GM12878 (cell line): ENCODE measurements around the gene KLRK1. TPM values are rescaled to one million over a fixed set of nuclear protein-coding genes. Genes with fewer than 3 reads are reported as not detected.

ENCODE experiments used
- ATAC-seq: fragments of 200-7000 bp; cut with Tn5 transposase; 3 replicates; pipeline ENCODE4 v1.9.1; 2020; ENCODE audit warnings: mild to moderate bottlenecking, moderate library complexity
- BruUV-seq: library from RNA; stranded (reverse); fragments of 400-500 nt; replicated peaks from 2 replicates; lab custom pipeline; 2021; lab: Mats Ljungman, UMichigan
- CTCF ChIA-PET: fragments of 300-600 bp; sonication (Branson Sonifier 250); formaldehyde crosslinking; extraction: SDS; loops from one replicate; lab custom pipeline; 2021; ENCODE audit warnings: inconsistent platforms; lab: Yijun Ruan, JAX
- POLR2A ChIA-PET: fragments of 350-600 bp; formaldehyde crosslinking; extraction: SDS; loops from one replicate; lab custom pipeline; 2021; ENCODE audit warnings: inconsistent platforms; lab: Charles Lee
- RAD21 ChIA-PET: fragments of 300-600 bp; sonication (Branson Sonifier 250); formaldehyde crosslinking; loops from one replicate; lab custom pipeline; 2023; ENCODE audit warnings: antibody characterized with exemption; ENCODE audit not compliant: unreplicated experiment; lab: Charles Lee
- SMC1A ChIA-PET: fragments of 300-600 bp; sonication (Branson Sonifier 250); formaldehyde crosslinking; loops from one replicate; lab custom pipeline; 2023; ENCODE audit not compliant: unreplicated experiment, uncharacterized antibody; lab: Charles Lee
- DNase-seq: peaks from one replicate; pipeline ENCODE4 v3.0.0-alpha.2; 2011; ENCODE audit warnings: low read depth, low spot score
- FAIRE-seq: peaks from 3 replicates; lab custom pipeline; 2011; peaks lifted over from hg19 to GRCh38; lab: Jason Lieb, UNC
- H2AFZ ChIP-seq: 2 replicates; pipeline ENCODE4 v1.6.0; 2011; ENCODE audit warnings: low read depth, low read length, control low read depth; ENCODE audit not compliant: control insufficient read depth
- H3K27ac ChIP-seq: 2 replicates; pipeline ENCODE4 v1.5.1; 2011; ENCODE audit warnings: control low read depth; ENCODE audit not compliant: control insufficient read depth, insufficient read depth
- H3K27me3 ChIP-seq, 2 experiments: replicated peaks in 1 of 2; 2 replicates each; pipeline versions ENCODE4 v1.6.0 to v1.6.1; 2011; ENCODE audit warnings: low read length in 1 of 2; ENCODE audit not compliant: control insufficient read depth in 2 of 2, insufficient read depth in 2 of 2
- H3K36me3 ChIP-seq, 2 experiments: 2 replicates each; pipeline ENCODE4 v1.5.1; 2011; ENCODE audit warnings: low read length in 1 of 2; ENCODE audit not compliant: control insufficient read depth in 2 of 2, insufficient read depth in 2 of 2
- H3K4me1 ChIP-seq: 2 replicates; pipeline ENCODE4 v1.6.1; 2011; ENCODE audit warnings: mild to moderate bottlenecking, low read length, moderate library complexity, mixed read lengths; ENCODE audit not compliant: control insufficient read depth, insufficient read depth
- H3K4me2 ChIP-seq: 2 replicates; pipeline ENCODE4 v1.6.0; 2011; ENCODE audit warnings: control low read depth; ENCODE audit not compliant: control insufficient read depth, insufficient read depth
- H3K4me3 ChIP-seq: fragments of 200-600 bp; sonication (generic); 2 replicates; pipeline ENCODE4 v1.5.1; 2016
- H3K79me2 ChIP-seq: 2 replicates; pipeline ENCODE4 v1.6.0; 2011; ENCODE audit warnings: low read length; ENCODE audit not compliant: control insufficient read depth, insufficient read depth
- H3K9ac ChIP-seq: 2 replicates; pipeline ENCODE4 v1.8.0; 2011; ENCODE audit warnings: low read length, control low read depth, mixed read lengths; ENCODE audit not compliant: control insufficient read depth, insufficient read depth
- H3K9me3 ChIP-seq: replicated peaks from 3 replicates; pipeline ENCODE4 v1.5.1; 2011; ENCODE audit warnings: mild to moderate bottlenecking, low read length; ENCODE audit not compliant: control insufficient read depth, insufficient read depth
- H4K20me1 ChIP-seq: 2 replicates; pipeline ENCODE4 v1.6.0; 2011; ENCODE audit not compliant: control insufficient read depth, insufficient read depth
- ATF7 ChIP-seq: fragments of 450-650 bp; IDR thresholded peaks from 2 replicates; pipeline ENCODE4 v1.6.1; 2016; ENCODE audit warnings: low read depth, mild to moderate bottlenecking
- BMI1 ChIP-seq: fragments of 450-650 bp; IDR thresholded peaks from 2 replicates; pipeline ENCODE4 v1.6.1; 2016; ENCODE audit warnings: mild to moderate bottlenecking, moderate library complexity, borderline replicate concordance
- CEBPB ChIP-seq, 2 experiments: fragments of 150-350 bp in 1 of 2; IDR thresholded peaks; 2 replicates each; pipeline ENCODE4 v1.6.1; 2012 to 2014; ENCODE audit warnings: low read depth in 2 of 2, low read length in 2 of 2, borderline replicate concordance in 1 of 2, inconsistent platforms in 1 of 2
- CREB1 ChIP-seq: IDR thresholded peaks from 2 replicates; pipeline ENCODE4 v1.6.1; 2012; ENCODE audit warnings: low read depth, mild to moderate bottlenecking, inconsistent platforms
- ELK1 ChIP-seq: IDR thresholded peaks from 2 replicates; pipeline ENCODE4 v1.6.1; 2012; ENCODE audit warnings: low read depth, low read length, improper control_type of control experiment
- HDAC2 ChIP-seq: fragments of 200-600 bp; sonication (generic); IDR thresholded peaks from 2 replicates; pipeline ENCODE4 v1.6.1; 2017
- IKZF2 ChIP-seq, 2 experiments: fragments of 450-650 bp; IDR thresholded peaks; 2 replicates each; pipeline ENCODE4 v1.6.1; 2017; ENCODE audit warnings: mild to moderate bottlenecking in 2 of 2, moderate library complexity in 2 of 2
- MTA2 ChIP-seq: fragments of 450-650 bp; IDR thresholded peaks from 2 replicates; pipeline ENCODE4 v1.6.1; 2016; ENCODE audit warnings: low read depth, mild to moderate bottlenecking, moderate library complexity
- MYC ChIP-seq: IDR thresholded peaks from 2 replicates; pipeline ENCODE4 v1.6.1; 2011; ENCODE audit warnings: mild to moderate bottlenecking, low read length, moderate library complexity, inconsistent platforms; ENCODE audit not compliant: insufficient read depth, insufficient replicate concordance, insufficient read length, severe bottlenecking
- PBX3 ChIP-seq: IDR thresholded peaks from 2 replicates; pipeline ENCODE4 v1.6.1; 2011; ENCODE audit warnings: mild to moderate bottlenecking, low read depth, low read length, moderate library complexity; ENCODE audit not compliant: insufficient replicate concordance
- PKNOX1 ChIP-seq: fragments of 450-650 bp; IDR thresholded peaks from 2 replicates; pipeline ENCODE4 v1.6.1; 2016; ENCODE audit warnings: mild to moderate bottlenecking
- SMAD5 ChIP-seq: IDR thresholded peaks from 2 replicates; pipeline ENCODE4 v1.6.1; 2016; ENCODE audit warnings: antibody characterized with exemption, low read depth
- TAF1 ChIP-seq: IDR thresholded peaks from 2 replicates; pipeline ENCODE4 v1.6.1; 2011; ENCODE audit warnings: mild to moderate bottlenecking, low read depth, low read length, borderline replicate concordance
- ZNF207 ChIP-seq: fragments of 450-650 bp; IDR thresholded peaks from 2 replicates; pipeline ENCODE4 v1.6.1; 2014; ENCODE audit warnings: antibody characterized with exemption, mild to moderate bottlenecking, borderline replicate concordance
- ZNF217 ChIP-seq: fragments of 450-650 bp; IDR thresholded peaks from 2 replicates; pipeline ENCODE4 v1.6.1; 2017; ENCODE audit warnings: antibody characterized with exemption, mild to moderate bottlenecking
- ZNF274 ChIP-seq: IDR thresholded peaks from one replicate; pipeline ENCODE4 v1.8.0; 2011; ENCODE audit not compliant: insufficient read length, insufficient read depth
- WGBS: methylation state at CpG from one replicate; pipeline ENCODE4 v1.1.6; 2016; ENCODE audit warnings: low lambda C conversion rate; ENCODE audit not compliant: insufficient replicate concordance, insufficient coverage; ENCODE audit errors: missing lambda C conversion rate; 5-methylcytosine and 5-hydroxymethylcytosine counted together
- in situ Hi-C: fragments of 300-500 bp; cut with MboI; formaldehyde crosslinking; loops from 9 replicates; pipeline ENCODE4 v1.14.3; 2018; ENCODE audit warnings: mixed read lengths
- intact Hi-C: fragments of 100-400 bp; cut with micrococcal nuclease; formaldehyde crosslinking; loops from one replicate; pipeline ENCODE4 v1.14.2; 2022; ENCODE audit not compliant: unreplicated experiment
- polyA plus RNA-seq, 11 experiments: library from polyadenylated mRNA; depleted of rRNA in 4 of 11; unstranded in 6 of 11; stranded (reverse) in 5 of 11; fragments of >200 nt; fragmentation: Nextera tagmentation in 4 of 11; fragmentation: Illumina TruSeq in 1 of 11; extraction: Ambion mirVana in 4 of 11; extraction: Trizol in 1 of 11; gene quantifications; 1 replicate in 1 of 11; 2 replicates in 10 of 11; pipeline versions ENCODE4 v1.2.1 to v1.2.3, GENCODE V29; 2011 to 2016; ENCODE audit warnings: inconsistent platforms in 2 of 11, missing spikeins in 2 of 11, low read depth in 1 of 11
- total RNA-seq, 4 experiments: library from RNA; depleted of rRNA in 3 of 4; stranded (reverse); fragments of >200 nt in 3 of 4; fragmentation: Illumina TruSeq in 1 of 4; extraction: Trizol in 1 of 4; gene quantifications; 2 replicates each; pipeline versions ENCODE4 v1.2.1 to v1.2.3, GENCODE V29; 2013 to 2021
- TF ChIP-seq, protein P1 (sequence below): IDR thresholded peaks from 2 replicates; pipeline ENCODE4 v1.6.1; 2011; ENCODE audit warnings: low read depth, low read length, improper control_type of control experiment, borderline replicate concordance
- TF ChIP-seq, protein P2 (sequence below): fragments of 450-650 bp; IDR thresholded peaks from 2 replicates; pipeline ENCODE4 v1.6.1; 2017; ENCODE audit warnings: low read depth, mild to moderate bottlenecking, moderate library complexity

The KLRK1 gene
- total and polyA plus RNA-seq, 10 of the 15 experiments (the other 5 are each of a cell fraction or from before 2014, with no cell fraction given): 0.27 to 2.0 (median 0.99) TPM

DNA sequence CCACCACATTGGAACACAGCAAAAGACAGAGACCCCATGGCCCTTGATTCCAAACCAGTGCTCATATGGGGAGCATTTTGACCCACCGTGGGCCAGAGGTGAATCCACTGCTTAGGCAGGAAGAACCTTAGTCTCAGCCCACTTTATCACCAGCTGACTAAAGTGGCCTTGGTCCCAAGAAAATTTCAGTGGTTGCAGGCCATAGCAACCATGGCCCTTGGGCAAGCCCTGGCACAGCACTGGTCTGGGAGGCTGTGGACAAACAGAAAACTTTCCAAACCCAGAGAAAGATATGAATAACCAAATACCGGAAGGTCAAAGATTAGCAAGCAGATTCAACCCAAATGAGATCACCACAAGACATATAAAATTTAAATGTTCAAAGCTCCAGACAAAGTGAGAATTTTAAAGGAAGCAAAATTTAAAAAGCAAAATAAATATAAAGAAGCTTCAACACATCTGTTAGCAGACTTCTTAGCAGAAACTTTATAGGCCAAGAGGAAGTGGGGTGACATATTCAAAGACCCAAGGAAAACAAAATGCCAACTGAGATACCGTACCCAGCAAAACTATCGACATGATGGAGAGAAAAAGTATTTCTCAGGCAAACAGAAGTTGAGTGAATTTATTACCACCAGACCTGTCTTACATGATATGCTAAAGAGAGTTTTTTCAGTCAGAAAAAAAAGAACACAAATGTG, 7.8 kb downstream of the KLRK1 start:
- RAD21 ChIA-PET: no interaction called here
- FAIRE-seq (no peak), DNase-seq (no peak)
- Histone ChIP-seq H3K27ac (no peak overlapping the region), H3K4me2 (no peak overlapping the region), H4K20me1 (no peaks in the 10 kb centered on the region), H3K36me3 (no peaks in the 10 kb centered on the region), H3K4me3 (no peak overlapping the region), H3K79me2 (no peaks in the 10 kb centered on the region), H3K9me3 (no peaks in the 10 kb centered on the region; the same call in 2 of the 3 replicates), H3K27me3 (no peaks in the 10 kb centered on the region), H3K9ac (no peak overlapping the region), H2AFZ (no peak overlapping the region)
- POLR2A ChIA-PET: no interaction called here
- CTCF ChIA-PET: interaction anchor here (0.9 kb wide), 1 partner anchor 9 kb away, joined by 4 read pairs; no protein-coding TSS in a partner anchor
- intact Hi-C loops: no loop called here
- SMC1A ChIA-PET: no interaction called here
- no TSS peak for BruUV-seq
- TF ChIP-seq ELK1 (no peak), BMI1 (no peak), MYC (no peak), SMAD5 (no peak), HDAC2 (no peak), PBX3 (no peak), ZNF207 (no peak), ZNF217 (no peak), CEBPB (IDR thresholded peaks at IDR 0.05; ENCODE audit: borderline replicate concordance in 1 of 2, low read depth in 2 of 2, low read length in 2 of 2) (no peak), TAF1 (no peak), PKNOX1 (no peak), MTA2 (no peak), ATF7 (no peak), ZNF274 (no peak), CREB1 (no peak), IKZF2 (IDR thresholded peaks at IDR 0.05) (no peak)
- TF ChIP-seq, protein P1, sequence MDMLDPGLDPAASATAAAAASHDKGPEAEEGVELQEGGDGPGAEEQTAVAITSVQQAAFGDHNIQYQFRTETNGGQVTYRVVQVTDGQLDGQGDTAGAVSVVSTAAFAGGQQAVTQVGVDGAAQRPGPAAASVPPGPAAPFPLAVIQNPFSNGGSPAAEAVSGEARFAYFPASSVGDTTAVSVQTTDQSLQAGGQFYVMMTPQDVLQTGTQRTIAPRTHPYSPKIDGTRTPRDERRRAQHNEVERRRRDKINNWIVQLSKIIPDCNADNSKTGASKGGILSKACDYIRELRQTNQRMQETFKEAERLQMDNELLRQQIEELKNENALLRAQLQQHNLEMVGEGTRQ: no peak
- TF ChIP-seq, protein P2, sequence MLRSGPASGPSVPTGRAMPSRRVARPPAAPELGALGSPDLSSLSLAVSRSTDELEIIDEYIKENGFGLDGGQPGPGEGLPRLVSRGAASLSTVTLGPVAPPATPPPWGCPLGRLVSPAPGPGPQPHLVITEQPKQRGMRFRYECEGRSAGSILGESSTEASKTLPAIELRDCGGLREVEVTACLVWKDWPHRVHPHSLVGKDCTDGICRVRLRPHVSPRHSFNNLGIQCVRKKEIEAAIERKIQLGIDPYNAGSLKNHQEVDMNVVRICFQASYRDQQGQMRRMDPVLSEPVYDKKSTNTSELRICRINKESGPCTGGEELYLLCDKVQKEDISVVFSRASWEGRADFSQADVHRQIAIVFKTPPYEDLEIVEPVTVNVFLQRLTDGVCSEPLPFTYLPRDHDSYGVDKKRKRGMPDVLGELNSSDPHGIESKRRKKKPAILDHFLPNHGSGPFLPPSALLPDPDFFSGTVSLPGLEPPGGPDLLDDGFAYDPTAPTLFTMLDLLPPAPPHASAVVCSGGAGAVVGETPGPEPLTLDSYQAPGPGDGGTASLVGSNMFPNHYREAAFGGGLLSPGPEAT: no peak
- TF ChIP-seq, all 136 proteins: peak for 0
- 80% methylated on average over 4 of the region's 4 CpGs for WGBS
- in situ Hi-C loops: no loop called here
- H3K4me1 ChIP-seq: no peaks in the 10 kb centered on the region
- no peak for ATAC-seq
